ENCODE data around the gene RAB6C. TPM values are rescaled to one million over a fixed set of nuclear protein-coding genes. Genes with fewer than 3 reads are reported as not detected.

The RAB6C gene
- total RNA-seq, result not detected in 2 replicates

GRCh38 chr2:129979629-129980155, at the start of gene RAB6C:
TSS of gene RAB6C (plus strand) at chr2:129979666. CDS start at chr2:129980116, 450 bp downstream.

Other genes starting within 250 kb of the RAB6C start
- not detected in 2 replicates for gene POTEF, start 149.6 kb downstream of the RAB6C start, total RNA-seq
- gene CCDC74B, start 165.4 kb downstream of the RAB6C start, total RNA-seq, result 4.8 and 9.3 TPM in 2 replicates
- gene SMPD4, start 201.9 kb downstream of the RAB6C start, total RNA-seq, result 18.5 and 31.0 TPM in 2 replicates
- gene MZT2B, start 202.6 kb downstream of the RAB6C start, total RNA-seq, result 163 and 176 TPM in 2 replicates
- not detected in 2 replicates for gene TUBA3E, start 218.8 kb downstream of the RAB6C start, total RNA-seq